Osteoblast (primary cell): ENCODE measurements around the gene CDH18. TPM values are rescaled to one million over a fixed set of nuclear protein-coding genes. Genes with fewer than 3 reads are reported as not detected.

ENCODE experiments used
- DNase-seq: peaks from one replicate; pipeline ENCODE4 v3.0.0; 2011; ENCODE audit warnings: low spot score, mixed read lengths; ENCODE audit not compliant: insufficient read length; ENCODE audit errors: missing footprints
- H2AFZ ChIP-seq: 2 replicates; pipeline ENCODE4 v1.6.0; 2011; ENCODE audit warnings: mild to moderate bottlenecking, low read length
- H3K27ac ChIP-seq: 2 replicates; pipeline ENCODE4 v1.5.1; 2011; ENCODE audit warnings: mild to moderate bottlenecking, low read depth, low read length, moderate library complexity
- H3K27me3 ChIP-seq: 2 replicates; pipeline ENCODE4 v1.6.0; 2012; ENCODE audit warnings: mild to moderate bottlenecking, control low read depth, inconsistent platforms, low read length, moderate library complexity; ENCODE audit not compliant: insufficient read depth
- H3K36me3 ChIP-seq: 2 replicates; pipeline ENCODE4 v1.5.1; 2011; ENCODE audit warnings: mild to moderate bottlenecking, low read length, control low read depth, moderate library complexity; ENCODE audit not compliant: insufficient read depth
- H3K4me1 ChIP-seq: 2 replicates; pipeline ENCODE4 v1.5.1; 2011; ENCODE audit warnings: mild to moderate bottlenecking, low read length, control low read depth, moderate library complexity; ENCODE audit not compliant: insufficient read depth
- H3K4me2 ChIP-seq: 2 replicates; pipeline ENCODE4 v1.6.0; 2011; ENCODE audit warnings: mild to moderate bottlenecking, low read length; ENCODE audit not compliant: insufficient read depth
- H3K4me3 ChIP-seq: fragments of 200-600 bp; sonication (generic); 3 replicates; pipeline ENCODE4 v1.5.1; 2012; ENCODE audit warnings: mild to moderate bottlenecking, low read length, inconsistent platforms; ENCODE audit not compliant: insufficient read depth
- H3K79me2 ChIP-seq: 2 replicates; pipeline ENCODE4 v1.6.0; 2012; ENCODE audit warnings: mild to moderate bottlenecking, low read length, control low read depth, inconsistent platforms; ENCODE audit not compliant: insufficient read depth
- H3K9me3 ChIP-seq: 2 replicates; pipeline ENCODE4 v1.5.1; 2011; ENCODE audit warnings: low read depth, low read length, control low read depth
- H4K20me1 ChIP-seq: 2 replicates; pipeline ENCODE4 v1.6.0; 2012; ENCODE audit warnings: mild to moderate bottlenecking, low read length, control low read depth; ENCODE audit not compliant: insufficient read depth
- CTCF ChIP-seq: IDR thresholded peaks from 2 replicates; pipeline ENCODE4 v1.5.1; 2011; ENCODE audit warnings: mild to moderate bottlenecking, low read depth, low read length, moderate library complexity; ENCODE audit errors: extremely low read depth
- total RNA-seq: library from RNA; depleted of rRNA; stranded (reverse); fragments of >200 nt; gene quantifications from 2 replicates; pipeline ENCODE4 v1.2.3, GENCODE V29; 2012

Gene CDH18
- total RNA-seq, 1 donor = 0.36 TPM

- H2AFZ ChIP-seq = no peak overlapping the region
Measured at GRCh38 chr5:19536387-19536786, 451.6 kb downstream of the CDH18 start.

DNA sequence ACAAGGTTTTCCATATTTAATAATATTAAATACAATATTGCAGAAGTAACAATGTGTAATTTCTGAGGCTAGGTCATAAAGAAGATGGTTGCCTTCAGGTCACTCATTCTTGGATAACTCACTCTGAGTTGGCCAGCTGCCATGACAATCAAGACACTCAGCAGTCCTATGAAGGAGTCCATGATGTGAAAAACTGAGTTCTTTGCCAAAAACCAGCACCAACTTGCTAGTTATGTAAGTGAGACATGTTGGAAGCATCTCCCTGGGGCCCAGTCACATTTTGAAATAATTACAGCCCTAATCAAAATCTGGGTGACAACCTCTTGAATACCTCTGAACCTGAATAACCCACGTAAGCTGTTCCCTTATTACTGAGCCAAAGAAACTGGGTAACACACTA lies 453.2 kb downstream of the CDH18 start:
- TF ChIP-seq CTCF = no peak
- no peaks in the 10 kb centered on the region for H3K4me1 ChIP-seq
- peaks cover 3% of the 10 kb centered on the region for H3K9me3 ChIP-seq
- no peaks in the 10 kb centered on the region for H4K20me1 ChIP-seq
- no peak overlapping the region for H3K27ac ChIP-seq
- H3K79me2 ChIP-seq = no peaks in the 10 kb centered on the region
- DNase-seq = no peak
- no peak overlapping the region for H2AFZ ChIP-seq
- H3K36me3 ChIP-seq = no peaks in the 10 kb centered on the region
- no peak overlapping the region for H3K4me3 ChIP-seq
- H3K27me3 ChIP-seq = no peaks in the 10 kb centered on the region
- H3K4me2 ChIP-seq = no peak overlapping the region

More at GRCh38 chr5:19536387-19536786, 451.6 kb downstream of the CDH18 start:
- Histone ChIP-seq H4K20me1 (no peaks in the 10 kb centered on the region), H3K9me3 (peaks cover 3% of the 10 kb centered on the region), H3K36me3 (no peaks in the 10 kb centered on the region), H3K79me2 (no peaks in the 10 kb centered on the region), H3K27me3 (no peaks in the 10 kb centered on the region), H3K4me2 (no peak overlapping the region), H3K4me3 (no peak overlapping the region), H3K4me1 (no peaks in the 10 kb centered on the region), H3K27ac (no peak overlapping the region)
- DNase-seq = no peak
- TF ChIP-seq CTCF = no peak

GRCh38 chr5:19532936-19533335 lies 455.1 kb downstream of the CDH18 start:
- no peaks in the 10 kb centered on the region for H3K27me3 ChIP-seq
- no peak overlapping the region for H3K4me2 ChIP-seq
- H3K4me3 ChIP-seq = no peak overlapping the region
- no peak overlapping the region for H3K27ac ChIP-seq
- H4K20me1 ChIP-seq = no peaks in the 10 kb centered on the region
- no peak overlapping the region for H2AFZ ChIP-seq
- DNase-seq = no peak
- no peaks in the 10 kb centered on the region for H3K36me3 ChIP-seq
- H3K79me2 ChIP-seq = no peaks in the 10 kb centered on the region
- H3K9me3 ChIP-seq = peaks cover 3% of the 10 kb centered on the region
- H3K4me1 ChIP-seq = no peaks in the 10 kb centered on the region
- no peak for TF ChIP-seq CTCF

GRCh38 chr5:19531374-19531952 lies 456.5 kb downstream of the CDH18 start:
- H3K79me2 ChIP-seq = no peaks in the 10 kb centered on the region
- peaks cover 3% of the 10 kb centered on the region for H3K9me3 ChIP-seq
- TF ChIP-seq CTCF = no peak
- no peaks in the 10 kb centered on the region for H3K36me3 ChIP-seq
- no peak overlapping the region for H2AFZ ChIP-seq
- no peak overlapping the region for H3K4me2 ChIP-seq
- no peak overlapping the region for H3K27ac ChIP-seq
- no peak for DNase-seq
- H4K20me1 ChIP-seq = no peaks in the 10 kb centered on the region
- H3K4me3 ChIP-seq = no peak overlapping the region
- H3K27me3 ChIP-seq = no peaks in the 10 kb centered on the region
- H3K4me1 ChIP-seq = no peaks in the 10 kb centered on the region
